PC-9 (cell line): Measurements from ENCODE around the gene JPH2. TPM values are rescaled to one million over a fixed set of nuclear protein-coding genes. Genes with fewer than 3 reads are reported as not detected.

Experiments used
- BruUV-seq: library from RNA; stranded (reverse); fragments of 400-500 nt; replicated peaks from 2 replicates; lab custom pipeline; 2021; lab: Mats Ljungman, UMichigan
- CTCF ChIA-PET: fragments of 300-600 bp; sonication (Branson Sonifier 250); formaldehyde crosslinking; loops from one replicate; lab custom pipeline; 2022; ENCODE audit warnings: antibody characterized with exemption; lab: Charles Lee
- POLR2A ChIA-PET: fragments of 300-600 bp; sonication (Branson Sonifier 250); formaldehyde crosslinking; loops from one replicate; lab custom pipeline; 2022; ENCODE audit warnings: antibody characterized with exemption; ENCODE audit not compliant: unreplicated experiment; lab: Charles Lee
- DNase-seq, 2 experiments: peaks; one replicate each; pipeline versions ENCODE4 v3.0.0 to v3.0.0-alpha.2; 2015 to 2022; ENCODE audit warnings: mixed read lengths in 1 of 2
- H2AFZ ChIP-seq: fragments of 200-600 bp; sonication (generic); 2 replicates; pipeline ENCODE4 v1.8.1; 2017; ENCODE audit warnings: antibody characterized with exemption
- H3F3A ChIP-seq: fragments of 200-600 bp; sonication (generic); 2 replicates; pipeline ENCODE4 v1.8.1; 2017; ENCODE audit warnings: antibody characterized with exemption, mild to moderate bottlenecking, low read depth; ENCODE audit not compliant: insufficient read depth
- H3K27ac ChIP-seq: fragments of 200-600 bp; sonication (generic); 2 replicates; pipeline ENCODE4 v1.6.1; 2016; ENCODE audit warnings: mixed run types
- H3K27me3 ChIP-seq: fragments of 200-600 bp; sonication (generic); 2 replicates; pipeline ENCODE4 v1.6.1; 2016; ENCODE audit warnings: low read depth, mixed run types; ENCODE audit not compliant: insufficient read depth
- H3K36me3 ChIP-seq: fragments of 200-600 bp; sonication (generic); 2 replicates; pipeline ENCODE4 v1.6.1; 2016; ENCODE audit warnings: low read depth, mixed run types
- H3K4me1 ChIP-seq: fragments of 200-600 bp; sonication (generic); replicated peaks from 2 replicates; pipeline ENCODE4 v1.6.1; 2016; ENCODE audit warnings: mixed run types; ENCODE audit not compliant: insufficient read depth
- H3K4me2 ChIP-seq: fragments of 200-600 bp; sonication (generic); 2 replicates; pipeline ENCODE4 v1.6.1; 2017; ENCODE audit warnings: mixed run types
- H3K4me3 ChIP-seq: fragments of 200-600 bp; sonication (generic); 2 replicates; pipeline ENCODE4 v1.6.1; 2016; ENCODE audit warnings: mixed run types
- H3K79me2 ChIP-seq: fragments of 200-600 bp; sonication (generic); 2 replicates; pipeline ENCODE4 v1.6.1; 2017; ENCODE audit warnings: low read depth, mixed run types
- H3K9me2 ChIP-seq: fragments of 200-600 bp; sonication (generic); 2 replicates; pipeline ENCODE4 v1.8.1; 2017; ENCODE audit warnings: mild to moderate bottlenecking; ENCODE audit not compliant: insufficient read depth
- H3K9me3 ChIP-seq: fragments of 200-600 bp; sonication (generic); 2 replicates; pipeline ENCODE4 v1.8.1; 2016; ENCODE audit warnings: low read depth; ENCODE audit not compliant: insufficient read depth
- H4K20me1 ChIP-seq: fragments of 200-600 bp; sonication (generic); 2 replicates; pipeline ENCODE4 v1.8.1; 2017; ENCODE audit not compliant: insufficient read depth
- EZH2 ChIP-seq: fragments of 200-600 bp; sonication (generic); IDR thresholded peaks from 2 replicates; pipeline ENCODE4 v1.8.0; 2017; ENCODE audit warnings: antibody characterized with exemption, low read depth
- intact Hi-C: fragments of 100-400 bp; cut with micrococcal nuclease; formaldehyde crosslinking; loops from one replicate; pipeline ENCODE4 v1.10.0; 2022; ENCODE audit not compliant: unreplicated experiment
- total RNA-seq: library from RNA; stranded (reverse); gene quantifications from 2 replicates; pipeline ENCODE4 v1.2.3, GENCODE V29; 2021
- TF ChIP-seq, protein P1 (sequence below): fragments of 200-600 bp; sonication (generic); conservative IDR thresholded peaks from 2 replicates; pipeline ENCODE4 v1.6.1; 2017; ENCODE audit warnings: mixed run types, antibody characterized with exemption, mild to moderate bottlenecking, moderate library complexity

JPH2 gene
- total RNA-seq, 1 experiment from 2014 or later, result 41.1 TPM

DNA sequence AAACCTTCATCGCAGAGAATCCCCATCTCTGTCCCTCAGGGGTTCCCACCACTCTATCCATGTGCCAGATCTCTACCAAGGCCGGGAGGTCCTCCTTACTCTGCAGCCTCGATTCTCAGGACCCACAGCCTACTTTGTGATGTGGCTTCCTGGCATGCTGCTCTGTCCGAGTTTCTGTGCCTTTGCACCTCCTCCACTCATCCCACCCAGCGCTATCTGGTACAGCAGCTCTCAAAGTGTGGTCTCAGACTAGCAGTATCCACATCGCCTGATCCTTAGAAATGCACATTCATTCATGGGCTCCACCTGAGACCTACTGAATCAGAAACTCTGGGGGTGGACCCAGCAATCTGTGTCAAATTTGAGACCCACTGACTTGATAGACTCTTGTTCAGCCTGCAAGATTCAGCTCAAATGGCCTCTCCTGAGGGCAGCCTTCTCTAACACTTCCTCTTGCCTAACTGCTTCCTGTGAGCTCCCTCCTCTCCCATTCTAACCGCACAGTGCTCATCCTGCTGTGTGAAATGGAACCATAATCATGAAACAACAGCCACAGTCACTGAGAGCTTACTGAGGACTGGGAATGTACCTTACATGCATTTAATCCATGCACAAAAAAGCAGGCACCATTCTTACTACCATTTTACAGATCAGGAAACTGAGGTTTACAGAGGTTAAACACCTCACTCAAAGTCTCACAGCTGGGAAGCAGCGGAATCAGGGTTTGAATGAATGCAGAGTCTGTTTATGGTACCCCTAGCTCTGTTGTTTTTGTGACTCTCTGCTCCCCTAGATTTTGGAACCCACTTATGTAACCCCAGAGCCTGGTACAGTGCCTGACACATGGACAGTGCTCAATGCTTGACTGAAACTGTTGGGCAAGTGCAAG is 69.4 kb downstream of the JPH2 start:
- DNase-seq, result peak in 1 of 2 experiments; percentile 18
- Histone ChIP-seq H3K27ac (no peak overlapping the region), H3K4me2 (no peak overlapping the region), H3K36me3 (no peaks in the 10 kb centered on the region), H4K20me1 (no peaks in the 10 kb centered on the region), H3K9me3 (no peaks in the 10 kb centered on the region), H3K4me3 (no peak overlapping the region), H3K9me2 (no peaks in the 10 kb centered on the region), H3F3A (peaks cover 8% of the 10 kb centered on the region; the same call in 1 of the 2 replicates), H3K4me1 (peaks cover 7% of the 10 kb centered on the region; the same call in 1 of the 2 replicates), H3K79me2 (no peaks in the 10 kb centered on the region), H3K27me3 (no peaks in the 10 kb centered on the region), H2AFZ (no peak overlapping the region)
- BruUV-seq, result no TSS peak
- TF ChIP-seq EZH2, result no peak
- TF ChIP-seq, protein P1, sequence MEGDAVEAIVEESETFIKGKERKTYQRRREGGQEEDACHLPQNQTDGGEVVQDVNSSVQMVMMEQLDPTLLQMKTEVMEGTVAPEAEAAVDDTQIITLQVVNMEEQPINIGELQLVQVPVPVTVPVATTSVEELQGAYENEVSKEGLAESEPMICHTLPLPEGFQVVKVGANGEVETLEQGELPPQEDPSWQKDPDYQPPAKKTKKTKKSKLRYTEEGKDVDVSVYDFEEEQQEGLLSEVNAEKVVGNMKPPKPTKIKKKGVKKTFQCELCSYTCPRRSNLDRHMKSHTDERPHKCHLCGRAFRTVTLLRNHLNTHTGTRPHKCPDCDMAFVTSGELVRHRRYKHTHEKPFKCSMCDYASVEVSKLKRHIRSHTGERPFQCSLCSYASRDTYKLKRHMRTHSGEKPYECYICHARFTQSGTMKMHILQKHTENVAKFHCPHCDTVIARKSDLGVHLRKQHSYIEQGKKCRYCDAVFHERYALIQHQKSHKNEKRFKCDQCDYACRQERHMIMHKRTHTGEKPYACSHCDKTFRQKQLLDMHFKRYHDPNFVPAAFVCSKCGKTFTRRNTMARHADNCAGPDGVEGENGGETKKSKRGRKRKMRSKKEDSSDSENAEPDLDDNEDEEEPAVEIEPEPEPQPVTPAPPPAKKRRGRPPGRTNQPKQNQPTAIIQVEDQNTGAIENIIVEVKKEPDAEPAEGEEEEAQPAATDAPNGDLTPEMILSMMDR, result no peak
- CTCF ChIA-PET, result interaction anchor here (0.6 to 3.2 kb wide), 5 partner anchors 18 to 426 kb away, joined by 3 to 61 read pairs (median 4); partner anchors contain the start of gene JPH2
- POLR2A ChIA-PET, result interaction anchor here (0.5 to 1.0 kb wide), 4 partner anchors 48 to 73 kb away, joined by 3 to 15 read pairs (median 6); no protein-coding TSS in a partner anchor
- intact Hi-C loops, result loop anchor here (2.0 to 10.0 kb wide), 3 partner anchors 93 to 497 kb away; partner anchors contain the start of genes FITM2 and OSER1

DNA sequence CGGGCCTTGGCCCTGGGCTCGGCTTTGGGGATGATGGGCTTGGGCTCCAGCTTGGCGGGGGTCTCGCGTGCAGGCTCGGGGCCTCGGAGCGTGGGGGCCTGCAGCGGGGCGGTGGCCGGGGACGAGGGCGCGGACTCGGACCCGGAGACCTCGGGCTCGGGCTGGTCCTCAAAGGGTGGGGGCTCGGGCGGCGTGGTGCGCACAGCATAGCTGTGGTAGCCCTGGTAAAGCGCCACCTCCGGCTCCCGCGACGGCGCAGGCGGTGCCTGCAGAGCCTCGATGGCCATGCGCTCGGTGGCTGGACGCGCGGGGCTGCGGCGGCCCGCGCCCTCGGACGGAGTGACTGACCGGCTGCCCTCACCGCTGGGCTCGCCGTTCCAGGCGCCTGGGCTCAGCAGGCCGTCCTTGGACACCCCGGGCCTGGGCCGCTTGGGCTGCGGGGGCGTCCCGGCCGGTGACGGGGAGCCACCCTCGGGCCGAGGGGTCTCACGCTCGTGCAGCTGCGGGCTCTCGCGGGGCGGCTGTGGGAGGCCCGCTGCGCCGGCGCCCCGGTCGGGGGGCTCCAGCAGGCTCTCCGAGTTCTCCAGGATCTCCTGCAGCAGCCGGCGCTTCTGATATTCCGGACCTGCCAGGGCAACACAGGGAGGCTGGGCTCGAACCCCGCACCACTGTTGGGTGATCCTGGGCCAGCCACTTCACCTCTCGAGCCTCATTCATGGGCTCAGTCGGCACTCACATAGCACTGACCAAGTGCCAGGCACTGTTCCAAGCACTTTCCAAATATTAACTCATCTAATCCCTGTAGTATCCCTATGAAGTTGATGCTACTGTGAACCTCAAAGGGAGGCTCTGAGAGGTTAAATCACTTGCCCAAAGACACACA is 71.0 kb downstream of the JPH2 start:
- no peak for TF ChIP-seq EZH2
- TF ChIP-seq, protein P1, result no peak
- H3K27ac ChIP-seq, result no peak overlapping the region
- no peaks in the 10 kb centered on the region for H3K79me2 ChIP-seq
- H4K20me1 ChIP-seq, result no peaks in the 10 kb centered on the region
- intact Hi-C loops, result loop anchor here (1.0 to 10.0 kb wide), 6 partner anchors 74 to 499 kb away; partner anchors contain the start of genes FITM2 and OSER1
- CTCF ChIA-PET, result interaction anchor here (0.5 to 3.2 kb wide), 7 partner anchors 19 to 355 kb away, joined by 3 to 61 read pairs (median 3); partner anchors contain the start of gene JPH2
- no peaks in the 10 kb centered on the region for H3K9me3 ChIP-seq
- POLR2A ChIA-PET, result interaction anchor here (0.5 to 1.0 kb wide), 3 partner anchors 74 to 456 kb away, joined by 3 to 15 read pairs (median 3); no protein-coding TSS in a partner anchor
- no peak overlapping the region for H3K4me2 ChIP-seq
- peaks cover 13% of the 10 kb centered on the region; the same call in 1 of the 2 replicates for H3F3A ChIP-seq
- no peak overlapping the region for H2AFZ ChIP-seq
- no peak overlapping the region for H3K4me3 ChIP-seq
- no TSS peak for BruUV-seq
- peaks cover 7% of the 10 kb centered on the region; the same call in 1 of the 2 replicates for H3K4me1 ChIP-seq
- H3K9me2 ChIP-seq, result no peaks in the 10 kb centered on the region
- no peaks in the 10 kb centered on the region for H3K36me3 ChIP-seq
- no peaks in the 10 kb centered on the region for H3K27me3 ChIP-seq
- no peak for DNase-seq

DNA sequence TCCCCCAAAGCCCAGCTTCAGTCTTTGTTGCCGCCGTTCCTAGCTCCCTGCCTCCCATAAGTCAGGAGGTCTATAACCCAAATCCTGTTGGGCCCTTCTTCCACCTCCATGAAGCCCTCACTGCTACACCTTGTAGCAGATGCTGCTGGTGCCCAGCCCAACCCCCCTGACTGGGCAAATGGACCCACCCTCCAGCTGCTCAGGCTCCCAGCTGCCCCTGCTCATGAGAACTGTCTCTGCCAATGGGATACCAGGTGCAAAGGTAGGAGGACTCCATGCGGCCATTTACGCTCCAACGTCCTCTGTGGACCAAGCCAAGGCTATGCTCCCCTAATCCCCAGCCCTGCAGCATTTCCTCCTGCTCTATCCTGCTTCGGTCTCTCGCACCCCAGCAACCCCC is 71.8 kb downstream of the JPH2 start:
- Histone ChIP-seq H3K79me2 (no peaks in the 10 kb centered on the region), H3K4me1 (peaks cover 7% of the 10 kb centered on the region; the same call in 1 of the 2 replicates), H3K4me3 (no peak overlapping the region), H2AFZ (no peak overlapping the region), H3K27me3 (no peaks in the 10 kb centered on the region), H3K9me2 (no peaks in the 10 kb centered on the region), H3K9me3 (no peaks in the 10 kb centered on the region), H4K20me1 (no peaks in the 10 kb centered on the region), H3F3A (peaks cover 13% of the 10 kb centered on the region; the same call in 1 of the 2 replicates), H3K36me3 (no peaks in the 10 kb centered on the region), H3K4me2 (no peak overlapping the region), H3K27ac (no peak overlapping the region)
- ChIA-PET POLR2A (no interaction called here), CTCF (interaction anchor here (0.8 kb wide), 1 partner anchor 101 kb away, joined by 3 read pairs; no protein-coding TSS in a partner anchor)
- intact Hi-C loops, result loop anchor here (10.0 kb wide), 1 partner anchor 500 kb away; no protein-coding TSS in a partner anchor
- no peak for TF ChIP-seq EZH2
- TF ChIP-seq, protein P1, result no peak
- no peak for DNase-seq
- BruUV-seq, result no TSS peak
